ENCODE results near the gene PPFIA1.

DNA sequence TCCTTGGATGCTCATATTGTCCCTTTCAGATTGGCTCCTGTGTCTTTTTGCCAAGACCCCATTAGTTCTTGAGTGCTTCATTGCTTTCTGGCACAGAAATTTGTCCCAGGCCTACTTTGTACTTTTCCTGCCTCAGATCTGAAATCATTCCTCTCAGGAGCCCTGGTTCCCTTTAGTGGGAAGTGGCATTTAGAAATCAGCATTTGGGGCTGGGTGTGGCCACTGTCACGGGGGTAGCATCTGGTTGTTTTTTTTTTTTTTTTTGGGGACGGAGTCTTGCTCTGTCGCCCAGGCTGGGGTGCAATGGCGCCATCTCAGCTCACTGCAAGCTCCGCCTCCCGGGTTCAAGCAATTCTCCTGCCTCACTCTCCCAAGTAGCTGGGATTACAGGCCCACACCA is 18.2 kb downstream of the PPFIA1 start:
- no peak for TF ChIP-seq EP300 (IDR thresholded peaks at IDR 0.05)
- TF ChIP-seq, protein P1, sequence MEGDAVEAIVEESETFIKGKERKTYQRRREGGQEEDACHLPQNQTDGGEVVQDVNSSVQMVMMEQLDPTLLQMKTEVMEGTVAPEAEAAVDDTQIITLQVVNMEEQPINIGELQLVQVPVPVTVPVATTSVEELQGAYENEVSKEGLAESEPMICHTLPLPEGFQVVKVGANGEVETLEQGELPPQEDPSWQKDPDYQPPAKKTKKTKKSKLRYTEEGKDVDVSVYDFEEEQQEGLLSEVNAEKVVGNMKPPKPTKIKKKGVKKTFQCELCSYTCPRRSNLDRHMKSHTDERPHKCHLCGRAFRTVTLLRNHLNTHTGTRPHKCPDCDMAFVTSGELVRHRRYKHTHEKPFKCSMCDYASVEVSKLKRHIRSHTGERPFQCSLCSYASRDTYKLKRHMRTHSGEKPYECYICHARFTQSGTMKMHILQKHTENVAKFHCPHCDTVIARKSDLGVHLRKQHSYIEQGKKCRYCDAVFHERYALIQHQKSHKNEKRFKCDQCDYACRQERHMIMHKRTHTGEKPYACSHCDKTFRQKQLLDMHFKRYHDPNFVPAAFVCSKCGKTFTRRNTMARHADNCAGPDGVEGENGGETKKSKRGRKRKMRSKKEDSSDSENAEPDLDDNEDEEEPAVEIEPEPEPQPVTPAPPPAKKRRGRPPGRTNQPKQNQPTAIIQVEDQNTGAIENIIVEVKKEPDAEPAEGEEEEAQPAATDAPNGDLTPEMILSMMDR (IDR thresholded peaks at IDR 0.05) = no peak
- TF ChIP-seq POLR2A (IDR thresholded peaks at IDR 0.05; ENCODE audit: low read depth) = no peak
- no peak for TF ChIP-seq POLR2AphosphoS5 (IDR thresholded peaks at IDR 0.05)
